HG02623 (cell line): ENCODE results near the gene ZNF232.
"Not testable (repeated sequence)": the region's sequence is repeated elsewhere in the genome, so short reads cannot be mapped to it uniquely, and the experiment has no call there.

Experiments
- ATAC-seq: cut with Tn5 transposase; IDR thresholded peaks from one replicate; pipeline ENCODE4 v1.9.1; 2021; ENCODE audit warnings: moderate library complexity; ENCODE audit not compliant: unreplicated experiment

ZNF232 gene

GRCh38 chr17:5111402-5112204 is at the start of gene ZNF232:
Gene ZNF232, minus strand, starts transcription at chr17:5111878. Its CDS starts 56 bp downstream, at chr17:5111822.
- peak; percentile 77 for ATAC-seq

GRCh38 chr17:5160702-5161101 is 49.0 kb upstream of the ZNF232 start:
- ATAC-seq = not testable (repeated sequence)

DNA sequence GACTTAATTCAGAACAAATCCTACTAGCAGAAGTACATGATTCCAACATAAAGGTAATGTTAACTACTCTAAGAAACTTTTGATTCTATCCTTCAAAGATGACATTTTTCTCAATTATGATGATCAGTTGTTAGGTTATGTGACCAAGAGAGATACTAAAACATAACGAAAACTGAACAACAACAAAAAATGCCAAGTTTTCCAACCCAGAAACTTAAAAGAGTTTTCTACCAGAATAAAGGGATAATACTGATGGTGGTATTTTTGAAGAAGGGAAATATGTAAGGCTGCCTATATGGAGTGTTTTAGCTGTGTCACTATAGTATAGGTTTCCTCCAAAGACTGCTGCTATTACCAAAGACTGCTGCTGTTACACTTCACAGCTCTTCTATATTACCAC is 34.4 kb upstream of the ZNF232 start:
- ATAC-seq = not testable (repeated sequence)

DNA sequence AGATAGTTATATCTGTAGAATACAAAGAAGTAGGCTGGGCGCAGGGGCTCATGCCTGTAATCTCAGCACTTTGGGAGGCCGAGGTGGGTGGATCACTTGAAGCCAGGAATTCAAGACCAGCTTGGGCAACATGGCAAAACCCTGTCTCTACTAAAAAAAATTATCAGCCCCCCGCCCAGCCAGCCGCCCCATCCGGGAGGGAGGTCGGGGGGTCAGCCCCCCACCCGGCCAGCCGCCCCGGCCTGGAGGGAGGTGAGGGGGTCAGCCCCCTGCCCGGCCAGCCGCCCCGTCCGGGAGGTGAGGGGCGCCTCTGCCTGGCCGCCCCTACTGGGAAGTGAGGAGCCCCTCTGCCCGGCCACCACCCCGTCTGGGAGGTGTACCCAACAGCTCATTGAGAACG is 31.2 kb upstream of the ZNF232 start:
- not testable (repeated sequence) for ATAC-seq

DNA sequence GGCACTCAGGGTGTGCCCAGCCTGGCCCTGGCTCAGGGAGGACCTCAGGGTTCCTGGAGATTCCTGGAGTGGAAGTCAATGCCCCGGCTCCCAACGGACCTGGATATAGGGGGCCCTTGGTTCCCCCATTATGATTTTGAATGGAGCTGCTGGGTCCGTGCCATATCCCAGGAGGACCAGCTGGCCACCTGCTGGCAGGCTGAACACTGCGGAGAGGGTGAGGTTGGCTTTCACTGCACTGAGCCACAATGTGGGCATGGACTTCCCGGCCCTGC is 27.7 kb upstream of the ZNF232 start:
- ATAC-seq = no peak

DNA sequence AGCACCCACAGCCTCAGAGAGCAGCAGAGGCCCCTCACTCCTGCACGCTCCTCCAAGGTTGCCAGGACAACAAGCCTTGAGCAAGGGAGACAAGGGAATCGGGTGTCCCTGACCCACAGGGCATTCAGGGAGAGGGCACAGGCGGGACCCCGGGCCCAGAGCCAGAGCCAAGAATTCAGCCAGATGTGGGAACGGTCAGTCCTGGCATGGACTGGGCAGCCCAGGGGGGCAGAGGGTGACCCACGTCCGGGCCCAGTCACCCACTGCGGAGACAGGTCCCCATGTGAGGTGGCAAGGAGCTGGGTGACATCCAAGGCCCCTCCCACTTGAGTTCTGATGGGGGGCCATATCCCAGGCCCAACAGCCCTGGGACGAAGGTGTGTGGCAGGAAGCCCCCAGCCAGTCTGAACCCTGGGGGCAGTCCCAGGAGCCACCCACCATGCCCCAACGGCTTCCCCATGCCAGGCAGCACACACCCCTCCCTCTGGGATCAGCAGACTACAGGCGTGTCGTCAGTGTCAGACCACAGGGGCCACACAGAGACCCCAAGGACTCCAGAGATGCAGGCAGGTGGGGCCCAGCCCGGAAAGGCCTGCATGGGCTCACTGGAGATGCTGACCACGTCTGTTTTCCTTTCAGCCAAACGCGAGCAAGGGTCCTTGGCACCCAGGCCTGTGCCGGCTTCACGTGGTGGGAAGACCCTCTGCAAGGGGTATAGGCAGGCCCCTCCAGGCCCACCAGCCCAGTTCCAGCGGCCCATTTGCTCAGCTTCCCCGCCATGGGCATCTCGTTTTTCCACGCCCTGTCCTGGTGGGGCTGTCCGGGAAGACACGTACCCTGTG is 27.2 kb upstream of the ZNF232 start:
- ATAC-seq = no peak

DNA sequence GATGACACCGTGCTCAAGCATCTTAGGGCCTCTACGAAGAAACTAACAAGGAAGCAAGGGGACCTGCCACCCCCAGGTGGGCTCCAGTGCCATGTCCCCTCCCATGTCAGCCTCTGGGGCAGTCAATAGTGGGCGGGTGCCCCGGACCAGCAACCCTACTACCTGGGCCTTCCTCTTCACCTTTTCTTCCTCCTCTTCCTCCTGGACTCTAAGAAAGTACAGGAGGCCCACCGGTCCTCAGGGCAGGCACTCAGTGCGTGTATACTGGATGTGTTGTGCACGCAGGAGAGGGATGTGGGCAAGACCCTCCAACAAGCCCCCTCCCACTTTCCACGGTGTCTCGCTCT is 26.5 kb upstream of the ZNF232 start:
- not testable (repeated sequence) for ATAC-seq

GRCh38 chr17:5137511-5138197 is 26.0 kb upstream of the ZNF232 start:
- ATAC-seq = not testable (repeated sequence)

DNA sequence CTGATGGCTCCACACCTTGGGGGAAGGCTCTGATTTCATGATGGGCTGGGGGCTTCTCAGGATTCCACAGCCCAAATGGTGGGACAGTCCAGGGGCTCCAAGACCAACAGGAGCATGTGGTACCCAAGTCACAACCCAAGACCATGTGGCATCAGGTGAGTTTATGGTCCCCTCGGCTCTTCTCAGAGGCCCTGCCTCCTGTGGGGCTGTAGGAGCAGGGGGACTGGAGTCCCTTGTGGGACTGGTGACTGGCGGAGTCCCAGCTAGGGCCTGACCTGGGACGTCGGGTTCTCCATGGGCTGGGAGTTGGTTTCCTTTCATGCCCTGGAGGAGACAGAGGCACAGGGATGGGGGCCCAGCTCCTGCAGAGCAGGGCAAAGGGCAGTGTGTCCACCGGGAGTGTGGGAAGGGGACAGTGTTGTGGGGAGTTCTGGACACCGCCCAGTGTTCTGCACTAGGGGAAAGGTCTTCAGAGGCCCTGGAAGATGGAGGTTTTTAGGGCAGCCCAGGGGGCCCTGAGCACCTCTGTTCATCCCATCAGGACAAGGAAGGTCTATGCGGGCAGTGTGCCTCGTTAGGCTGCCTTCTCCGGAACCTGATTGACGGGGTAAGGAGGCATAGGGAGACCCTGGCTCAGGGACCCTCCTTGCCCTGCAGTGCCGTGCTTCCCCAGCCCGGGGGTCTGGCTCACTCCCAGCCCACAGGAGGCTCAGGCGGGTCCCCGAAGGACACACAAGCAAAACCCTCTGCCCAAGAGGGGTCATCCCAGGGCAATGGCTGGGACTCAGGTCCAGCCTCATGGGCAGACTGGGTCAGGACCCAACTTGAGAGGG is 25.1 kb upstream of the ZNF232 start:
- not testable (repeated sequence) for ATAC-seq

DNA sequence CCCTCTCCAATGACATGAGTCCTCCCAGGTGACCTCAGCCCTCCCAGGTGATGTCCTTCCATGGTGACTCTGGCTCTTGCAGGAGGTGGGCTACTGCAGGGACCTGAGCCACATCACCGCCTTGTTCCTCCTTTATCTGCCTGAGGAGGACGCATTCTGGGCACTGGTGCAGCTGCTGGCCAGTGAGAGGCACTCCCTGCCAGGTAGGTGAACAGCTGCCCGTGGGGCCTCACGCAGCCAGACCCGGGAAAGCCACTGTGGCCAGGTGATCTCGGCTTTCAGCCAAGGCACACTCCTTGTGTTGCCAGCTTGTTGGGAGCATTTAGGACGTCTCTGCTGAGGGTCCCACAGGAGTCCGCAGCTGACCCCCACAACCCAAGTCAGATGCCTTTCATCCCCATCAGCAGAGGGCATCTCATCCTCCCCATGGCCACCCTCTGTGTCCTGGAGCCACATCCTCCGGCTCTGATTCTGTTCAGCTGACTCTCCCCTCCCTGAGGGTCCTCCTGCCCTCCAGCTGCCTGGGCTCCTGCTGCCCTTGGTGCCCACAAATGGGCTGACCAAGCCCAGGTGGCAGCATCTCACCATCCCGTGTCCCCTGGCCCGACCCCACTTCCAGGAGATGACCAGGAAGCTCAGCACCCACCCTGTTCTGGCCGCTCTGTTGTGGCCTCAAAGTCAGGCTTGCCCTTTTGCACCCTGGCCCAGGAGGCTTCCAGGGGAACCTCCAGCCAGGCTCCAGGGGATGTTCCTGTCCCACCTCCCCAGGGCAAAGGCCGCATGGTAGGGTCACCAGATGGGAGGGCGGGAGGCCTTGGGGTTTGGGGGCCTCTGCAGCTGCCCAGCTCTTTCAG is 24.3 kb upstream of the ZNF232 start:
- no peak for ATAC-seq

- not testable (repeated sequence) for ATAC-seq
Measured at GRCh38 chr17:5135131-5135712, 23.5 kb upstream of the ZNF232 start.

DNA sequence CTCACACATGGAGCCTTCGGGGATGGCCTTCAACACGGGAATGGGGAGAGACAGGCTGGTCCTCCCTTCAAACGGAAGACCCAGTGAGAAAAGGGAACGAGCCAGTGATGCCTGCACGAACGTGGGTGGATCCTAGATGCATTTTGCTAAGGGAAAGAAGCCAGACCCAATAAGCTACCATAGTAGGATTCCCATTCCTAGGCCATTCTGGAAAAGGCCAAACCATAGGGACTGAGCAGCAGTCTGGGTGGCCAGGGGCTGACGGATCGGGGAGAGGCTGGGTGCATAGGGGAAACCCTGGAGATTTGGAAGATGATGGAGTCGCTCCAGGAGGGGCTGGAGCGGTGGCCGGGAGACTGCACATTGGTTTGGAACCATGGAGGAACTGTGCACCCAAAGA is 22.9 kb upstream of the ZNF232 start:
- not testable (repeated sequence) for ATAC-seq

DNA sequence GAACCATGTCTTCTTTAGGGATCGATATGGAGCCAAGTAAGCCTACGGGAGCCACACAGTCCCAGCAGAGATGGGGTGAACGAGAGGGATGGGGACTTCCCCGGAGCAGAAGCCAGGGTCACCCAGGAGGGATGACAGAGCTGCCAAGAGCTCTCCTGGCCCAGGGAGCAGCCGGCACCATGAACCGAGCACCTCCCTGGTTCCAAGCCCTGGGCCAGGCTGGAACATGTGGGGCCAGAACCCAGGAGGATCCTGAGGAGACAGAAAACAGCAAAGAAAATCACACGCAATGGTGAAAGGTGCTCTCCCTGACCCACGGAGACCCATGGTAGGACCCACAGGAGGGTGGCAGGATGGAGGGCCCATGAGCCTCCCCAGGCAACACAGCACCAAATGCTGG is 22.3 kb upstream of the ZNF232 start:
- not testable (repeated sequence) for ATAC-seq

DNA sequence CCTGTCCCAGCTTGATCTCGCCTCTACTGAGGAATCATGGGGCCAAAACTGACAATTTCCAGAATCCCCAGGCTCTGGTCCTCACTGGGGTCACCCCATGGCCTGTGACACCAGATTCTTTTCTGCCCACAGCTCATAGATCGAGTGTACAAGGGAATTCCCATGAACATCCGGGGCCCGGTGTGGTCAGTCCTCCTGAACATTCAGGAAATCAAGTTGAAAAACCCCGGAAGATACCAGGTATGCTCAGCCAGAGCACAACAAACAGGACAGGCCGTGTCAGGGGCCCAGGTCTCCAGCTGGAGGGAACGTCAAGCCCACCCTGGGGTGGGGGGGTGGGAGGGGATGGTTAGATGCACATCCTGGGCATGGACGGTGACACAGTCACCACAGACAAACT is 21.6 kb upstream of the ZNF232 start:
- no peak for ATAC-seq

DNA sequence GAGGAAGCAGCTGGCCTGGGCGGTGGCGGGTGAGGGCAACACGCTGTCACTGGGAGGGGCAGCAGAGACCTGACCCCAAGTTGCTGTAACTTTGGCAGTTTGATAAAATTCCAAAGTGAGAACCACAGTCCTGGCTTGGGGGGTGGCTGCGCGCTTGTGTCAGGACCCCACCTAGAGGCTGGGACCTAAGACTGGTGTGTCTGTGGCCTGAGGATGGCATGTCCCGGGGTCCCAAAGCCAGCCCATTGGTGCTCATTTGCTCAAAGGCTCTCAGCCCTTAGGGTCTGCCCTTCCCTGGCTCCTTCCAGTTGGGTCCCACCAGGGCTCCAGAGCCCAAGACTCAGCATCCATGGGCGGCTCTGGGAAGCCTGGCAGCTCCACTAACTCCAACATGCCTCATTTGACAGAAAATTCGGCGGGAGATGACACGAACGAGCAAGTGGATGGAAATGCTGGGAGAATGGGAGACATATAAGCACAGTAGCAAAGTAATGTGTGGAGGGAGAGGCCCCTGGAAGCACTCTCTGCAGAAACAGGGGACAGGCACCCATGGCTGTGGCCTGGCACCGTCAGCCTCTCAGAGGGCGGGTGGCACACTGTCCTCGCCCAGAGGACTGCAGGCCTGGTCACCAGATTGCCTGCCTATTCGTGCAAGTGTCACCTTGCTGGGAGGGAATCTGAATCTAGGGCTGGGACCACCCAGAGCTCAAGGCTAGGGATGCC is 21.0 kb upstream of the ZNF232 start:
- ATAC-seq = not testable (repeated sequence)

GRCh38 chr17:5131799-5132502 is 20.3 kb upstream of the ZNF232 start:
- ATAC-seq = not testable (repeated sequence)

GRCh38 chr17:5131146-5131715 is 19.6 kb upstream of the ZNF232 start:
- ATAC-seq = no peak

GRCh38 chr17:5130687-5131086 is 19.0 kb upstream of the ZNF232 start:
- not testable (repeated sequence) for ATAC-seq
